Psoas muscle (tissue), 8 donors: ENCODE results near the gene ETDA. TPM values are rescaled to one million over a fixed set of nuclear protein-coding genes. Genes with fewer than 3 reads are reported as not detected.

Source experiments
- ATAC-seq, 4 donors: fragments of 200-7000 bp; cut with Tn5 transposase; one replicate each; pipeline ENCODE4 v1.9.1; 2020; ENCODE audit warnings: moderate library complexity in 3 of 4, mild to moderate bottlenecking in 2 of 4
- DNase-seq, 2 donors: peaks; one replicate each; pipeline ENCODE4 v3.0.0-alpha.2; 2020
- H3K27ac ChIP-seq: fragments of 200-600 bp; one replicate; pipeline ENCODE4 v1.8.0; 2022
- H3K27me3 ChIP-seq, 3 donors: fragments of 200-600 bp in 1 of 3; one replicate each; pipeline versions ENCODE4 v1.6.1 to v1.8.0; 2013 to 2022; ENCODE audit warnings: low read length in 2 of 3, mild to moderate bottlenecking in 2 of 3, moderate library complexity in 1 of 3; ENCODE audit not compliant: insufficient read depth in 3 of 3
- H3K36me3 ChIP-seq, 2 donors: fragments of 200-600 bp in 1 of 2; one replicate each; pipeline versions ENCODE4 v1.6.1 to v1.8.0; 2013 to 2022; ENCODE audit warnings: low read depth in 1 of 2, mild to moderate bottlenecking in 1 of 2, moderate library complexity in 1 of 2; ENCODE audit not compliant: insufficient read depth in 1 of 2
- H3K4me1 ChIP-seq: fragments of 200-600 bp; one replicate; pipeline ENCODE4 v1.8.0; 2022
- H3K4me3 ChIP-seq: fragments of 200-600 bp; one replicate; pipeline ENCODE4 v1.8.0; 2022; ENCODE audit warnings: mild to moderate bottlenecking
- H3K9me3 ChIP-seq: fragments of 200-600 bp; one replicate; pipeline ENCODE4 v1.8.0; 2022
- WGBS, 3 donors: extraction: QIAGEN DNeasy Blood & Tissue Kit; methylation state at CpG; one replicate each; pipeline versions ENCODE4 v1.1.6 to v1.1.7; 2013; 5-methylcytosine and 5-hydroxymethylcytosine counted together
- intact Hi-C, 2 donors: fragments of 100-400 bp; cut with DNase I; formaldehyde crosslinking; loops; one replicate each; pipeline versions ENCODE4 v1.11.0 to v1.14.2; 2022
- polyA plus RNA-seq, 3 donors: library from polyadenylated mRNA; stranded (reverse); fragments of 200-250 nt; gene quantifications; one replicate each; pipeline ENCODE4 v1.2.3, GENCODE V29; 2013
- total RNA-seq, 4 donors: library from RNA; stranded (reverse); fragmentation: NEBNext Ultra II Directional in 2 of 4; extraction: Animal tissue kit (Norgen Biotek cat#: 25700) in 2 of 4; gene quantifications; one replicate each; pipeline versions ENCODE4 v1.2.1 to v1.2.4, GENCODE V29; 2021 to 2023
- TF ChIP-seq, protein P1 (sequence below): fragments of 200-600 bp; IDR thresholded peaks from one replicate; pipeline ENCODE4 v1.8.0; 2022; ENCODE audit warnings: antibody characterized with exemption
- donor health status: healthy with polysubstance abuse.
- donor health status: DM: no; HTN: no; CAD: no; lungs with moderate emphysema.
- donor health status: Bipolar disorder and iron deficiency.
- donor health status: healthy.
- donor health status: DM: yes; HTN: yes; CAD: no.
- donor health status: DM: no; HTN: no; CAD: no.
- donor health status: DM: no; HTN: no; CAD: no.
- donor health status: DM: yes; HTN: yes; CAD: no.

The ETDA gene
- total and polyA plus RNA-seq, 7 donors, result not detected

DNA sequence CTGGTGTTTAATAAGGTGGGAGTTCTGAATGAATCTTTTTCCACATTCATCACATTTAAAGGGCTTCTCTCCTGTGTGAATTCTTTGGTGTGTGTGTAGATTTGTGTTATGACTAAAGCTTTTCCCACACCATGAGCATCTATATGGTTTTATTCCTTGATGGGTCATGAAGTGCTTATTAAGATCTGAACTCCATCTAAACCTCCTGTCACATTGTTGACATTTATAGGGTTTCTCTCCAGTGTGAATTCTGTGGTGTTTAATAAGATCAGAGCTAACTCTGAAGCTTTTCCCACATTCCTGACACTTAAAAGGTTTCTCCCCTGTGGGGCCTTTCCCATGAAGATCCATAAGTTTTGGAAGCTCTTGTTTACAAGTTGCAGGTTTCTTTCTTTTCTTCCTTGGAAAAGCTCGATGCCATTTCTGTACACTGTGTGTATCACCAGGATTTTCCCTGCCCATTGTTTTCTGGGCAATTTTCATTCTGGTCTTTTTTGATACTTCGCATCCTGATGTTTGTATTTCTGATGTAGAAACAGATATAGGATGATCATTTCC lies 35.5 kb downstream of the ETDA start:
- intact Hi-C loops, result no loop called here
- TF ChIP-seq, protein P1, sequence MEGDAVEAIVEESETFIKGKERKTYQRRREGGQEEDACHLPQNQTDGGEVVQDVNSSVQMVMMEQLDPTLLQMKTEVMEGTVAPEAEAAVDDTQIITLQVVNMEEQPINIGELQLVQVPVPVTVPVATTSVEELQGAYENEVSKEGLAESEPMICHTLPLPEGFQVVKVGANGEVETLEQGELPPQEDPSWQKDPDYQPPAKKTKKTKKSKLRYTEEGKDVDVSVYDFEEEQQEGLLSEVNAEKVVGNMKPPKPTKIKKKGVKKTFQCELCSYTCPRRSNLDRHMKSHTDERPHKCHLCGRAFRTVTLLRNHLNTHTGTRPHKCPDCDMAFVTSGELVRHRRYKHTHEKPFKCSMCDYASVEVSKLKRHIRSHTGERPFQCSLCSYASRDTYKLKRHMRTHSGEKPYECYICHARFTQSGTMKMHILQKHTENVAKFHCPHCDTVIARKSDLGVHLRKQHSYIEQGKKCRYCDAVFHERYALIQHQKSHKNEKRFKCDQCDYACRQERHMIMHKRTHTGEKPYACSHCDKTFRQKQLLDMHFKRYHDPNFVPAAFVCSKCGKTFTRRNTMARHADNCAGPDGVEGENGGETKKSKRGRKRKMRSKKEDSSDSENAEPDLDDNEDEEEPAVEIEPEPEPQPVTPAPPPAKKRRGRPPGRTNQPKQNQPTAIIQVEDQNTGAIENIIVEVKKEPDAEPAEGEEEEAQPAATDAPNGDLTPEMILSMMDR, result no peak
- no peak for ATAC-seq
- no peak overlapping the region for H3K27ac ChIP-seq
- H3K27me3 ChIP-seq, result no peaks in the 10 kb centered on the region
- H3K4me3 ChIP-seq, result no peak overlapping the region
- H3K36me3 ChIP-seq, result peaks cover 0 to 3% of the 10 kb centered on the region in 2 donors
- H3K9me3 ChIP-seq, result peaks cover 82% of the 10 kb centered on the region
- 91 to 99% (median 98%) methylated on average over 2 of the region's 2 CpGs for WGBS, 3 donors
- no peaks in the 10 kb centered on the region for H3K4me1 ChIP-seq
- no peak for DNase-seq

DNA sequence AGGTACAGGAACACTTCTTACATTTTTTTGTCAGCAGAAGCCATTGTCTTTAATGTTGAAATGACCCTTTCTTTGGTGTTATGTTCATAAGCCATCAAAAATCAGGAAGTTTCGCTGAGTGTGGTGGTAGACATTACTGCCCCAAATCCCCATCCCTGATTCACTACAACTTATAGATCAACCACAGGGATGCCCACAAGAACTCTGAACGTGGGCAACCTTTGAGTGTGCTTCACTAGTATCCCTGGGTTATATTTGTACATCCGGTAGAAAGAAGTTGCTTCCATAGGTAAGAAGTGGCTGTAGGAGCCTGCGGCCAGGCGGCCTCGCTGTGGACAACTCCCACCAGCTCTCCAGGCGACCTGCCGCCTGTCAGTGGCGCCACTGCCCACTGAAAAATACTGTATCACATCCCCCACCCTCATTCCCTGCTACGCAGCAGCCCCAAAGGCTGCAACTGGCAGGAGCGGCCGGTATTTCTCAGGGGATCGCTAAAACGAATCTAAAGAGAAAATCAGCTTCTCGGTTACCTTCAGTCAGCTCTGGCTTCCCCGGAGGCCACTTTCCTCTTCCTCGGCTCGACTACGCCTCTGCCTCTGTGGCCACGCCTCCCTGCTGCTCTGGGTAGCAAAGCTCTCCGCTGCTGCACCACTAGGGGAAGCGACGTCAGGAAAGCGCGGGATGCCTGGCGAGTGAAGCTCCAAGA lies 43.5 kb downstream of the ETDA start:
- peaks cover 0 to 3% of the 10 kb centered on the region in 2 donors for H3K36me3 ChIP-seq
- H3K4me3 ChIP-seq, result peak overlapping the region; percentile 28
- H3K4me1 ChIP-seq, result no peaks in the 10 kb centered on the region
- intact Hi-C loops, result no loop called here
- no peak overlapping the region for H3K27ac ChIP-seq
- TF ChIP-seq, protein P1, result no peak
- 26 to 37% (median 34%) methylated on average over 26 of the region's 26 CpGs for WGBS, 3 donors
- ATAC-seq, result no peak
- H3K9me3 ChIP-seq, result peaks cover 19% of the 10 kb centered on the region
- H3K27me3 ChIP-seq, result no peaks in the 10 kb centered on the region
- DNase-seq, result peak; percentile 25 to 52

DNA sequence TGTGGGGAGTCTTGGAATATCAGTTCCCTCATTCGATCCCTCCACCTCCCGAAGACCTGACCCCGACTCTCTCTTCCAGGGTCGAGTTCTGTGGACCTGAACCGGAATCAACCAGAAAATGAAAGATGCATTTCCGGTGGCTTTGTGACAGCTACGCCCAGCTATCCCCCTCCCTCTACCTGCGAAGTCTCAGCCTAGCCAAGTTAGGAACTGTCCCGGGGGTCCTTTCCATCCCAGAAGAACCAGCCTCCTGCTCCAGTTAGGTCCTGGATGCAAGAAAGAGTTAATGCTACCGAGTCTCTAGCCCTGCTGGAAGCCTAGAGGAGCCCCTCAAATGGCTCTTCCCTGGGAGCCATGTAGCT lies 44.1 kb downstream of the ETDA start:
- Histone ChIP-seq H3K27ac (no peak overlapping the region), H3K36me3 (peaks cover 0 to 3% of the 10 kb centered on the region in 2 donors), H3K4me1 (no peaks in the 10 kb centered on the region), H3K4me3 (peak overlapping the region; percentile 28), H3K27me3 (no peaks in the 10 kb centered on the region), H3K9me3 (peaks cover 14% of the 10 kb centered on the region)
- 18 to 41% (median 23%) methylated on average over 10 of the region's 10 CpGs for WGBS, 3 donors
- ATAC-seq (no peak), DNase-seq (no peak)
- intact Hi-C loops, result no loop called here
- TF ChIP-seq, protein P1, result no peak

DNA sequence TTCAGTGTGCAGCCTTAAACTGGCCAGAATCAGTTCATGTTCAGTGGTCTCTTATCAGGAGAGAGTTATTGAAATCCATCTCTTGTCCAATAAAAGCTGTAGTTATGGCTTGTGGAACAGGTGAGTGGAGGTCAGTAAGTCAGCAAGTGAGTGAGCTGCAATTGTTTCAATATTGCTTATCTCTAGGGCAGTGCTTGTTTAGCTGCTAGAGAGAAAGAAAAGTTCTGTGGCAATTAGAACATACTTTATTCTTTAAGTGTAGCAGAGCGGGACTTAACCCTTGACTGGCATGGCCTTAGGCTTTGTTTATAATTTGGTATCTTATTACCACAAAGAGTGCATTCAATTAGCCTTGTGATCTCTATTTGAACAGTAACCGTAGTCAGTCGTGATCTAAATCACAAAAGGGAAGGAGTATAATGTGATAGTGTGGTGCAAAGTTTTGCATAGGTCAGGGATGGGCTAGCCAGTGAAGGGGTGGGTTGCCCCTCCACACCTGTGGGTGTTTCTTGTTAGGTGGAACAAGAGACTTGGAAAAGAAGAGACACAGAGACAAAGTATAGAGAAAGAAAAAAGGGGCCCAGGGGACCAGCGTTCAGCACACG lies 50.5 kb downstream of the ETDA start:
- H3K36me3 ChIP-seq, result no peaks in the 10 kb centered on the region
- no peaks in the 10 kb centered on the region for H3K9me3 ChIP-seq
- no peak for ATAC-seq
- intact Hi-C loops, result no loop called here
- H3K27me3 ChIP-seq, result no peaks in the 10 kb centered on the region
- whole genome bisulfite sequencing, 3 donors, result 57 to 72% (median 63%) methylated on average over 5 of the region's 5 CpGs
- TF ChIP-seq, protein P1, result no peak
- H3K4me3 ChIP-seq, result no peak overlapping the region
- no peak for DNase-seq
- H3K27ac ChIP-seq, result no peak overlapping the region
- no peaks in the 10 kb centered on the region for H3K4me1 ChIP-seq

Other genes with a start within 250 kb of the ETDA start
- gene RTL8B, start 229.5 kb upstream of the ETDA start, total RNA-seq, result 10 to 100 TPM in 2 of 4 donors, 1 to 10 TPM in 2; 6.9 to 12.6 (median 11.1) TPM
- gene RTL8B, start 229.5 kb upstream of the ETDA start, polyA plus RNA-seq, result 1 to 10 TPM; 5.2 to 6.3 (median 5.6) TPM
- 100 to 1,000 TPM in 3 of 4 donors, 10 to 100 TPM in 1; 97.4 to 230 (median 149) TPM for gene RTL8C, start 219.7 kb upstream of the ETDA start, total RNA-seq
- gene RTL8C, start 219.7 kb upstream of the ETDA start, polyA plus RNA-seq, result 100 to 1,000 TPM in 2 of 3 donors, 10 to 100 TPM in 1; 45.0 to 156 (median 102) TPM
- gene RTL8A, start 199.9 kb upstream of the ETDA start, total RNA-seq, result 10 to 100 TPM; 12.1 to 16.3 (median 15.6) TPM
- gene RTL8A, start 199.9 kb upstream of the ETDA start, polyA plus RNA-seq, result 10 to 100 TPM; 27.0 to 60.0 (median 30.2) TPM
- 1 to 10 TPM in 1 of 4 donors, under 1 TPM in 3; 0.42 to 1.5 (median 0.55) TPM for gene SMIM10L2B, start 153.3 kb upstream of the ETDA start, total RNA-seq
- gene SMIM10L2B, start 153.3 kb upstream of the ETDA start, polyA plus RNA-seq, result under 1 TPM; 0.22 to 0.31 (median 0.24) TPM
- not detected for gene ETDB, start 131.5 kb upstream of the ETDA start, total RNA-seq
- not detected for gene ETDB, start 131.5 kb upstream of the ETDA start, polyA plus RNA-seq
- not detected for gene CT55, start 80.7 kb upstream of the ETDA start, total RNA-seq
- gene CT55, start 80.7 kb upstream of the ETDA start, polyA plus RNA-seq, result not detected
- gene ETDC, start 57.4 kb downstream of the ETDA start, total RNA-seq, result not detected
- not detected for gene ETDC, start 57.4 kb downstream of the ETDA start, polyA plus RNA-seq
- 1 to 10 TPM; 2.9 to 4.4 (median 3.7) TPM for gene ZNF75D, start 92.0 kb downstream of the ETDA start, total RNA-seq
- 1 to 10 TPM; 2.3 to 5.6 (median 3.1) TPM for gene ZNF75D, start 92.0 kb downstream of the ETDA start, polyA plus RNA-seq
- gene ZNF449, start 92.7 kb downstream of the ETDA start, total RNA-seq, result 1 to 10 TPM; 2.4 to 6.7 (median 3.9) TPM
- 1 to 10 TPM; 2.2 to 3.2 (median 2.3) TPM for gene ZNF449, start 92.7 kb downstream of the ETDA start, polyA plus RNA-seq
- under 1 TPM; 0.08 to 0.58 (median 0.17) TPM for gene SMIM10L2A, start 169.9 kb downstream of the ETDA start, total RNA-seq
- gene SMIM10L2A, start 169.9 kb downstream of the ETDA start, polyA plus RNA-seq, result under 1 TPM; 0.08 to 0.17 (median 0.12) TPM